Breast epithelium (tissue), 4 donors: Measurements from ENCODE around the gene MT1G. TPM values are rescaled to one million over a fixed set of nuclear protein-coding genes. Genes with fewer than 3 reads are reported as not detected.
"Not testable (repeated sequence)": the region's sequence is repeated elsewhere in the genome, so short reads cannot be mapped to it uniquely, and the experiment has no call there.

Experiments used
- DNase-seq, 2 donors: peaks; one replicate each; pipeline ENCODE4 v3.0.0-alpha.2; 2019; ENCODE audit warnings: low spot score in 2 of 2
- H3K27ac ChIP-seq, 2 donors: fragments of 200-600 bp; sonication (generic) in 1 of 2; one replicate each; pipeline ENCODE4 v1.5.1; 2016 to 2019; ENCODE audit warnings: mild to moderate bottlenecking in 1 of 2
- H3K27me3 ChIP-seq, 2 donors: fragments of 200-600 bp; sonication (generic) in 1 of 2; one replicate each; pipeline versions ENCODE4 v1.5.1 to v1.6.0; 2017 to 2019; ENCODE audit warnings: control low read depth in 1 of 2, mild to moderate bottlenecking in 1 of 2
- H3K36me3 ChIP-seq: fragments of 200-600 bp; one replicate; pipeline ENCODE4 v1.5.1; 2019
- H3K4me1 ChIP-seq, 2 donors: fragments of 200-600 bp; sonication (generic); one replicate each; pipeline ENCODE4 v1.5.1; 2016 to 2019; ENCODE audit warnings: control low read depth in 1 of 2
- H3K4me3 ChIP-seq, 3 donors: fragments of 200-600 bp; sonication (generic); 1 replicate in 2 of 3; 2 replicates in 1 of 3; pipeline ENCODE4 v1.5.1; 2016 to 2019; ENCODE audit warnings: mild to moderate bottlenecking in 3 of 3, moderate library complexity in 2 of 3
- H3K9me3 ChIP-seq, 2 donors: fragments of 200-600 bp; sonication (generic) in 1 of 2; one replicate each; pipeline ENCODE4 v1.5.1; 2016 to 2019; ENCODE audit warnings: control low read depth in 1 of 2
- POLR2A ChIP-seq: fragments of 450-650 bp; IDR thresholded peaks from one replicate; pipeline ENCODE4 v1.6.1; 2016; ENCODE audit warnings: antibody characterized with exemption, mild to moderate bottlenecking, moderate library complexity
- POLR2AphosphoS5 ChIP-seq, 3 donors: sonication (generic); formaldehyde crosslinking; IDR thresholded peaks; one replicate each; pipeline ENCODE4 v1.6.1; 2017; ENCODE audit warnings: antibody characterized with exemption in 3 of 3
- intact Hi-C: fragments of 100-400 bp; cut with DNase I; formaldehyde crosslinking; loops from one replicate; pipeline ENCODE4 v1.15.1; 2023; ENCODE audit warnings: low total_unique reads
- total RNA-seq, 3 donors: library from RNA; depleted of rRNA; stranded (reverse); fragments of >200 nt; gene quantifications; one replicate each; pipeline ENCODE4 v1.1.0, GENCODE V29; 2016
- TF ChIP-seq, protein P1 (sequence below), 3 donors: fragments of 450-650 bp; IDR thresholded peaks; one replicate each; pipeline ENCODE4 v1.5.1; 2016 to 2017; ENCODE audit warnings: antibody characterized with exemption in 3 of 3, mild to moderate bottlenecking in 3 of 3, moderate library complexity in 3 of 3

Gene MT1G
- total RNA-seq, result 100 to 1,000 TPM in 1 of 3 donors, 10 to 100 TPM in 2; 20.0 to 224 (median 48.3) TPM

DNA sequence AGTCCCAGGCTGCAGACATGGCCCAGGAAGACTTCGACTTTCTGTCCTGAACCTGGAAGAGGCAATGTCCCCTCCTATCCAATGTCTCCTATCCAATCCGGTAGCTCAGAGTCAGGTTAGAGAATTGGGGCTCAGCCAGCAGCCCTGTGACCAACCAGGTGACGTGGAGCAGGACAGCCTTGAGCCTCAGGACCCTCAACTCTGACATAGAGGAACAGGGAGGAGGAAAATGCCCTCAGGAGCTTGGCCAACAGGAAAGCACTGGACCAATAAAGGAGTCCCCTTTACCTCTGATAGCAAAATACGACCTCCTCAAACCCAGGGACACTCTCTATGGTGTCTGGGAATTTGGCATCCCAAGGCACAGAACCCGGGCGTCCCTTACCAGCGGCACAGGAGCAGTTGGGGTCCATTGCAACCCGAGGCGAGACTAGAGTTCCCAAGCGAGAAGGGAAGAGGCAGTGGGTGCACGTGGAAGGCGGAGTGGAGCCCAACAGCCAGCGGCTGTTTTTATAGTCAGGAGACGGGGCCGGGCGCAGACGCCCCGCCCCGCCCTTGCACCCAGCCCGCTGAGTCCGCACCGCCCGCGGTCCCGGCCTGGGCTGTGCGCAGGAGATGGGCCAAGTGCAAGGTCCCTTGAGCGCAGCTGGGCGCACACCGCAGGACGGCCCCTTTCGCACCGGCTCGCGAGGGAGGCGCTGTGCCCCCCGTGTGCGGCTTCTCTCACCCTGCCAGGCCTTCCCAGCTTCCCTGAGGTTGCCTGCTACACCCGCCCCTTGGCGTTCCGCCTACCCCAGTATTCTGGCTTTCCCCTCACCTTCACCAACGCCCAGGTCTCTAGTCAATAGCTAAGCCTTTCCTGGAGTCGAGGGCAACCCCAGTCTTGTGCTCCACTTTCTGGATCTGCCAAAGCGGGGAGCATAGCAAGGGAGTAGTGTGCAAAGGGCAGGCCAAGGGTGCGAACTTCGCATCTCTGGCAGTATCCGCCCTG lies at the start of gene MT1G:
Gene MT1G, minus strand, starts transcription at position 485 of the 991 bp plus-strand sequence. Its CDS starts 72 bp downstream, at position 413.
- peak in 1 of 2 donors; percentile 64 for DNase-seq
- intact Hi-C loops, result loop anchor here (10.0 kb wide), 1 partner anchor 1923 kb away; no protein-coding TSS in a partner anchor
- Histone ChIP-seq H3K9me3 (no peaks in the 10 kb centered on the region), H3K27me3 (peaks cover 1 to 21% of the 10 kb centered on the region in 2 donors), H3K36me3 (no peaks in the 10 kb centered on the region), H3K4me1 (no peaks in the 10 kb centered on the region), H3K27ac (peak within 1 kb of the TSS in 1 of 2 donors; percentile 48), H3K4me3 (peak within 1 kb of the TSS in 2 of 3 donors; percentile 40 to 58)
- TF ChIP-seq POLR2AphosphoS5 (IDR thresholded peaks at IDR 0.05), result peak in 2 of 3 donors; percentile 13 to 23
- TF ChIP-seq, protein P1, sequence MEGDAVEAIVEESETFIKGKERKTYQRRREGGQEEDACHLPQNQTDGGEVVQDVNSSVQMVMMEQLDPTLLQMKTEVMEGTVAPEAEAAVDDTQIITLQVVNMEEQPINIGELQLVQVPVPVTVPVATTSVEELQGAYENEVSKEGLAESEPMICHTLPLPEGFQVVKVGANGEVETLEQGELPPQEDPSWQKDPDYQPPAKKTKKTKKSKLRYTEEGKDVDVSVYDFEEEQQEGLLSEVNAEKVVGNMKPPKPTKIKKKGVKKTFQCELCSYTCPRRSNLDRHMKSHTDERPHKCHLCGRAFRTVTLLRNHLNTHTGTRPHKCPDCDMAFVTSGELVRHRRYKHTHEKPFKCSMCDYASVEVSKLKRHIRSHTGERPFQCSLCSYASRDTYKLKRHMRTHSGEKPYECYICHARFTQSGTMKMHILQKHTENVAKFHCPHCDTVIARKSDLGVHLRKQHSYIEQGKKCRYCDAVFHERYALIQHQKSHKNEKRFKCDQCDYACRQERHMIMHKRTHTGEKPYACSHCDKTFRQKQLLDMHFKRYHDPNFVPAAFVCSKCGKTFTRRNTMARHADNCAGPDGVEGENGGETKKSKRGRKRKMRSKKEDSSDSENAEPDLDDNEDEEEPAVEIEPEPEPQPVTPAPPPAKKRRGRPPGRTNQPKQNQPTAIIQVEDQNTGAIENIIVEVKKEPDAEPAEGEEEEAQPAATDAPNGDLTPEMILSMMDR (IDR thresholded peaks at IDR 0.05), result no peak

DNA sequence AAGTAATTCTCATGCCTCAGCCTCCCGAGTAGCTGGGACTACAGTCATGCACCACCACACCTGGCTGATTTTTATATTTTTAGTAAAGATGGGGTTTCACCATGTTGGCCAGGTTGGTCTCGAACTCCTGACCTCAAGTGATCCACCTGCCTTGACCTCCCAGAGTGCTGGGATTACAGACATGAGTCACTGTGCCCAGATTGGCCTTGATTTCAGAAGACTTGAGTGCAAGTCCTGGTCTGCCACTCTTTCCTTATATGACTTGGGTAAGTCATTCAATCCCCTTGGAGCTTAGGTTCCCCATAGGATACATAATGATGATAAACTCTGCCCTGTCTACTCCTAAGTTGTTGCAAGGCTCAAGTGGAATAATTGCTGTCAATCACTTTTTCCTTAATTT lies 49.7 kb upstream of the MT1G start:
- H3K4me3 ChIP-seq, intact Hi-C loops, H3K4me1 ChIP-seq: not testable (repeated sequence)

DNA sequence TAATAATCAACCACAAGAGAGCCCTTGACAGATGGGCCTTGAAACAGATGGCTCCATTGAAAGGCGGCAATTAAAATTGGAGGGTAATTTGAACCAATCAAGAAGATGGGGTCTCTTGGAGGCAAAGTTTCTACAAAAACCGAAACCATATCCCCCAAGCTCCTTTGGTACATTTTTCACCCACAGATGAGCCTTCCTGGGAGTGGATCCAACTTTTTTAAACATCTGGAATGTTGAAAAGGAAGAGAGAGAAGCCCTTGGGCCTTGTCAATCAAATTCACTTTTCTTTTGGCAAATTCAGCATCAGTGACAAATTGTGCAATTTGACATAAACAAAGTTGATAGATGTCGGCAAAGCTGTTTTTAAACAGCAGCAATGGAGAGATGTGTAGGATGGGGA lies 48.9 kb upstream of the MT1G start:
- no peaks in the 10 kb centered on the region for H3K36me3 ChIP-seq
- no peaks in the 10 kb centered on the region for H3K4me1 ChIP-seq
- no peak overlapping the region for H3K27ac ChIP-seq
- no peaks in the 10 kb centered on the region for H3K9me3 ChIP-seq
- intact Hi-C loops, result no loop called here
- TF ChIP-seq POLR2AphosphoS5 (IDR thresholded peaks at IDR 0.05), result no peak
- no peak for TF ChIP-seq POLR2A
- TF ChIP-seq, protein P1 (IDR thresholded peaks at IDR 0.05), result no peak
- no peaks in the 10 kb centered on the region for H3K27me3 ChIP-seq
- no peak for DNase-seq
- no peak overlapping the region for H3K4me3 ChIP-seq

More for the DNA sequence above, 49.7 kb upstream of the MT1G start:
- H3K27me3 ChIP-seq, DNase-seq, H3K36me3 ChIP-seq, H3K27ac ChIP-seq, H3K9me3 ChIP-seq: not testable (repeated sequence)

DNA sequence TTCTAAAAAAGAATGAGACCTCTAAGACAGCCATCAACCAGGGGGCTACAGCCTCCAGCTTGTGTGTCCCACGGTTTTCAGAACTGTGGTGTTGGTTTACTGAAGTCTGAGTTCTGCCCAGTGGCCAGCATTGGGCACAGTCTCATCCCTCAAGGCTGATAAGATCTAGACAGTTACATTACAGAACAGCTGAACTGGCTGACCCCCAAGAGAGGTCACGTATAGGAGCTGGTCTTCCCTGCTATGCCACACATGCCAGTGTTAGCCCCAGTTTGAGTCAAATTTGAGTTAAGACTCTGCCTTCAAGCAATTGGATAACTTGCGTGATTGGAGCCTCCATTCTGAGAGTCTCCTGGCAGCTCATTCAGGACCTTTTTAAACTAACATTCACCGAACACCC lies 47.3 kb upstream of the MT1G start:
- DNase-seq, result no peak
- Histone ChIP-seq H3K9me3 (no peaks in the 10 kb centered on the region), H3K4me3 (no peak overlapping the region), H3K27me3 (no peaks in the 10 kb centered on the region), H3K27ac (no peak overlapping the region), H3K4me1 (no peaks in the 10 kb centered on the region), H3K36me3 (no peaks in the 10 kb centered on the region)
- TF ChIP-seq POLR2A, result no peak
- TF ChIP-seq POLR2AphosphoS5 (IDR thresholded peaks at IDR 0.05), result no peak
- TF ChIP-seq, protein P1 (IDR thresholded peaks at IDR 0.05), result no peak
- intact Hi-C loops, result no loop called here

DNA sequence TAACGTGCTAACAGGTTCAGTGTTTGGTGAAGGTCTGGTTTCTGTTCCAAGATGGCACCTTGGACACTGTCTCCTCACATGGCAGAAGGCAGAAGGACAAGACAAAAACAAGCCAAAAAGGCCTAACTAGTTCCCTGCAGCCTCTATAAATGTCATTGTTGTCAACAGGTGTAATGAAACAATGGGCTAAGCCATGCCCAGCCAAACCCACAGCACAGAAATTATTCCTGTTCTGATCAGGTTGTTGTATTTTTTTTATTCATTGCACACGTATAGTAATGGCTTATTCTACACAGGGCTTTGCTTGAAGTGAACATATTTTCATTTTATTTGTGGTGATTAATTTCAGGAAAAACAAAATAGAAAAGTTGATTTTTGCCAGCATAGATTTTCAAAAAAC lies 45.9 kb upstream of the MT1G start:
- H3K27ac ChIP-seq, result no peak overlapping the region
- DNase-seq, result no peak
- intact Hi-C loops, result no loop called here
- H3K9me3 ChIP-seq, result no peaks in the 10 kb centered on the region
- H3K4me1 ChIP-seq, result no peaks in the 10 kb centered on the region
- H3K36me3 ChIP-seq, result no peaks in the 10 kb centered on the region
- no peak overlapping the region for H3K4me3 ChIP-seq
- TF ChIP-seq, protein P1 (IDR thresholded peaks at IDR 0.05), result no peak
- TF ChIP-seq POLR2A, result no peak
- TF ChIP-seq POLR2AphosphoS5 (IDR thresholded peaks at IDR 0.05), result no peak
- no peaks in the 10 kb centered on the region for H3K27me3 ChIP-seq
